Breast epithelium (tissue), 3 donors: ENCODE data around the gene LRGUK.

Experiments used
- CTCF ChIP-seq, 3 donors: fragments of 450-650 bp; IDR thresholded peaks; one replicate each; pipeline ENCODE4 v1.5.1; 2016 to 2017; ENCODE audit warnings: antibody characterized with exemption in 3 of 3, mild to moderate bottlenecking in 3 of 3, moderate library complexity in 3 of 3
- POLR2A ChIP-seq: fragments of 450-650 bp; IDR thresholded peaks from one replicate; pipeline ENCODE4 v1.6.1; 2016; ENCODE audit warnings: antibody characterized with exemption, mild to moderate bottlenecking, moderate library complexity

- TF ChIP-seq CTCF (IDR thresholded peaks at IDR 0.05) (no peak), POLR2A (no peak)
These were observed 119.2 kb downstream of the LRGUK start for GRCh38 chr7:134246347-134246746.
